Ishikawa (cell line): ENCODE results near the gene MKRN1.

Source experiments
- CEBPB ChIP-seq: IDR thresholded peaks from 2 replicates; pipeline ENCODE4 v1.6.1; 2012
- CREB1 ChIP-seq: IDR thresholded peaks from 2 replicates; pipeline ENCODE4 v1.6.1; 2012; ENCODE audit warnings: low read depth
- EGR1 ChIP-seq: IDR thresholded peaks from 2 replicates; pipeline ENCODE4 v1.6.1; 2012
- EP300 ChIP-seq: IDR thresholded peaks from 2 replicates; pipeline ENCODE4 v1.6.1; 2012; ENCODE audit warnings: borderline replicate concordance
- FOXM1 ChIP-seq: IDR thresholded peaks from 2 replicates; pipeline ENCODE4 v1.6.1; 2012; ENCODE audit warnings: low read depth, borderline replicate concordance
- MAX ChIP-seq: IDR thresholded peaks from 2 replicates; pipeline ENCODE4 v1.6.1; 2012
- NFIC ChIP-seq: IDR thresholded peaks from 2 replicates; pipeline ENCODE4 v1.6.1; 2012
- RAD21 ChIP-seq: IDR thresholded peaks from 2 replicates; pipeline ENCODE4 v1.6.1; 2012; ENCODE audit warnings: low read depth
- REST ChIP-seq: IDR thresholded peaks from 2 replicates; pipeline ENCODE4 v1.6.1; 2012; ENCODE audit warnings: low read depth, mild to moderate bottlenecking
- TAF1 ChIP-seq: IDR thresholded peaks from 2 replicates; pipeline ENCODE4 v1.6.1; 2012; ENCODE audit warnings: low read depth, mild to moderate bottlenecking
- TCF12 ChIP-seq: IDR thresholded peaks from 2 replicates; pipeline ENCODE4 v1.6.1; 2012; ENCODE audit warnings: low read depth
- TEAD4 ChIP-seq: IDR thresholded peaks from 2 replicates; pipeline ENCODE4 v1.6.1; 2012
- USF1 ChIP-seq: IDR thresholded peaks from 2 replicates; pipeline ENCODE4 v1.6.1; 2012
- YY1 ChIP-seq: IDR thresholded peaks from 2 replicates; pipeline ENCODE4 v1.6.1; 2012; ENCODE audit warnings: low read depth
- ZBTB7A ChIP-seq: IDR thresholded peaks from 2 replicates; pipeline ENCODE4 v1.6.1; 2012; ENCODE audit warnings: low read depth

MKRN1 gene

GRCh38 chr7:140479062-140479738 lies at the start of gene MKRN1:
TSS of gene MKRN1 (minus strand) at chr7:140479505. CDS start at chr7:140479344, 161 bp downstream.
- TF ChIP-seq TCF12 = peak; percentile 13; the same call in 1 of the 2 replicates
- peak; percentile 37; the same call in 1 of the 2 replicates for TF ChIP-seq CREB1
- TF ChIP-seq MAX = peak; percentile 95
- no peak for TF ChIP-seq FOXM1
- TF ChIP-seq TEAD4 = peak; percentile 59
- TF ChIP-seq RAD21 = no peak
- TF ChIP-seq TAF1 = peak; percentile 84; the same call in 1 of the 2 replicates
- 0 out of 2 replicates have a peak, but pooled peaks have one; percentile 8 for TF ChIP-seq ZBTB7A
- TF ChIP-seq YY1 = peak; percentile 93

- no peak for TF ChIP-seq CREB1
- TF ChIP-seq CEBPB = no peak
- TF ChIP-seq TCF12 = no peak
Measured at GRCh38 chr7:140526787-140527664, 47.7 kb upstream of the MKRN1 start.

GRCh38 chr7:140526214-140526613 lies 46.9 kb upstream of the MKRN1 start:
- TF ChIP-seq CEBPB = no peak
- TF ChIP-seq EP300 = no peak
- no peak for TF ChIP-seq NFIC
- TF ChIP-seq TAF1 = no peak
- TF ChIP-seq MAX = no peak

- no peak for TF ChIP-seq MAX
- TF ChIP-seq TCF12 = no peak
- no peak for TF ChIP-seq NFIC
- no peak for TF ChIP-seq RAD21
- TF ChIP-seq USF1 = no peak
- TF ChIP-seq CEBPB = no peak
- TF ChIP-seq EP300 = no peak
- TF ChIP-seq REST = no peak
- no peak for TF ChIP-seq CREB1
- no peak for TF ChIP-seq EGR1
- TF ChIP-seq YY1 = no peak
- TF ChIP-seq TAF1 = no peak
- TF ChIP-seq ZBTB7A = no peak
Measured at GRCh38 chr7:140525743-140526142, 46.4 kb upstream of the MKRN1 start.

GRCh38 chr7:140521421-140521820 lies 42.1 kb upstream of the MKRN1 start:
- TF ChIP-seq RAD21 (no peak), ZBTB7A (no peak), CEBPB (no peak), FOXM1 (no peak), REST (no peak), TCF12 (no peak), CREB1 (no peak), TAF1 (no peak), MAX (no peak), NFIC (no peak), YY1 (no peak), EP300 (no peak), EGR1 (no peak), TEAD4 (no peak), USF1 (no peak)
